Stimulated activated CD8-positive, alpha-beta memory T cell treated with anti-CD3 and anti-CD28 coated beads, Interleukin-7, amount 100 ng/mL, for 1 hour (primary cell): Measurements from ENCODE around the gene SLC25A33.
"Not testable (repeated sequence)": the region's sequence is repeated elsewhere in the genome, so short reads cannot be mapped to it uniquely, and the experiment has no call there.

Experiments
- DNase-seq, 2 donors: peaks; one replicate each; pipeline ENCODE4 v3.0.0-alpha.2; 2020; ENCODE audit warnings: low read depth in 2 of 2

SLC25A33 gene

DNA sequence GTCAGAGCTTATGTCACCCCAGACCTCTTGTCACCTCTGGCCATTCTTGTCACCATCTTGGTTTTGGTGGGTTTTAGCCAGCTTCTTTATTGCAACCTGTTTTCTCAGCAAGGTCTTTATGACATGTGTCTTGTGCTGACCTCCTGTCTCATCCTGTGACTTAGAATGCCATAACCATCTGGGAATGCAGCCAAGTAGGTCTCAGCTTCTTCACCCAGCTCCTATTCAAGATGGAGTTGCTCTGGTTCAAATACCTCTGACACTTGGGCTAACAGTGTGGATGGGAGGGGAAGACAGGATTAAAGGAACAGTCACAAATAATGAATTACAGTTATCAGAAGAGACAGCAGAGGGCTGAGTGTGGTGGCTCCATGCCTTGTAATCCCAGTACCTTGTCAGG is 81.8 kb downstream of the SLC25A33 start:
- no peak for DNase-seq

DNA sequence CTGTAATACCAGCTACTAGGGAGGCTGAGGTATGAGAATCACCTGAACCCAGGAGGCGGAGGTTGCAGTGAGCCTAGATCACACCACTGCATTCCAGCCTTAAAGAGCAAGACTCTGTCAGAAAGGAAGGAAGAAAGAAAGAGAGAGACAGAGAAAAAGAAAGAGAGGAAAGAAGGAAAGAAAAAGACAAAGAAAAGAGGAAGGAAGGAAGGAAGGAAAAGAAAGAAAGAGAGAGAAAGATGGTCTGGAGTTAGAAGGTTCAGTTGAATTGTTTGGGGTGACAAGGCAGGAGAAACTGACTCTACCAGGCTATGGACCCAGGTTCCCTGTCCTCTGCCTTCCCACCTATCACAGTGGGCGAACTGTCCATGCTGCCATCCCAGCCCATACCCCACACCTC is 84.8 kb downstream of the SLC25A33 start:
- DNase-seq = no peak

DNA sequence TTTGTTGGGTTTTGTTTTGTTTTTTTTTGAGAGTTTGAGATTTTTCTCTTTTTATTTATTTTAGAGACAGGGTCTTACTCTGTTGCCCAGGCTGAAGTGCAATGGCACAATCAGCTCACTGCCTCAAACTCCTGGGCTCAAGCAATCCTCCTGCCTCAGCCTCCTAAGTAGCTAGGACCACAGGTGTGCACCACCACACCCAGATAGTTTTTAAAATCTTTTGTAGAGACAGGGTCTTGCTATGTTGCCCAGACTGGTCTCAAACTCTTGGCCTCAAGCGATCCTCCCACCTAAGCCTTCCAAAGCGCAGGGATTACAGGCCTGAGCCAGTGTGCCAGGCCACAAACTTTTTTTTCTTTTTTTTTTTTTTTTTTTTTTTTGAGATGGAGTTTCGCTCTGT is 85.8 kb downstream of the SLC25A33 start:
- not testable (repeated sequence) for DNase-seq

DNA sequence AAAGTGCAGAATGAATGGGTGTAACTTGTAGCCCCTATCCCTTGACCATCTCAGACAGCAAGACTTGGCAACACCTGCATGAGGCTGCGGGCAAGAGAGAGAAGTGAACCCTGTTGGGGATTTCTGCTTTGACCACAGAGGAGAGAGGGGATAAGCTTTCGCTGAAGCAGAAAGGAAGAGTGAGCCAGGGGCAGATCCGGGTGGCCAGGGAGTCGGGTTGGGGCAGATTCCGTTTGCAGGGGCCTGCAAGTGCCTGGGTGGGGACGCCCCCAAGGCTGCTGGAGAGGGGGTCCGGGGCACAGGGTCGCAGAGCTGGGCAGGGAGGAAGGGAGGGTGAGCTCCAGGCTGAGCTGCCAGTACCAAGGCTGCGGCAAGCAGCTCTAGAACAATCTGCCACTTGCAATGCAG is 86.9 kb downstream of the SLC25A33 start:
- no peak for DNase-seq

DNA sequence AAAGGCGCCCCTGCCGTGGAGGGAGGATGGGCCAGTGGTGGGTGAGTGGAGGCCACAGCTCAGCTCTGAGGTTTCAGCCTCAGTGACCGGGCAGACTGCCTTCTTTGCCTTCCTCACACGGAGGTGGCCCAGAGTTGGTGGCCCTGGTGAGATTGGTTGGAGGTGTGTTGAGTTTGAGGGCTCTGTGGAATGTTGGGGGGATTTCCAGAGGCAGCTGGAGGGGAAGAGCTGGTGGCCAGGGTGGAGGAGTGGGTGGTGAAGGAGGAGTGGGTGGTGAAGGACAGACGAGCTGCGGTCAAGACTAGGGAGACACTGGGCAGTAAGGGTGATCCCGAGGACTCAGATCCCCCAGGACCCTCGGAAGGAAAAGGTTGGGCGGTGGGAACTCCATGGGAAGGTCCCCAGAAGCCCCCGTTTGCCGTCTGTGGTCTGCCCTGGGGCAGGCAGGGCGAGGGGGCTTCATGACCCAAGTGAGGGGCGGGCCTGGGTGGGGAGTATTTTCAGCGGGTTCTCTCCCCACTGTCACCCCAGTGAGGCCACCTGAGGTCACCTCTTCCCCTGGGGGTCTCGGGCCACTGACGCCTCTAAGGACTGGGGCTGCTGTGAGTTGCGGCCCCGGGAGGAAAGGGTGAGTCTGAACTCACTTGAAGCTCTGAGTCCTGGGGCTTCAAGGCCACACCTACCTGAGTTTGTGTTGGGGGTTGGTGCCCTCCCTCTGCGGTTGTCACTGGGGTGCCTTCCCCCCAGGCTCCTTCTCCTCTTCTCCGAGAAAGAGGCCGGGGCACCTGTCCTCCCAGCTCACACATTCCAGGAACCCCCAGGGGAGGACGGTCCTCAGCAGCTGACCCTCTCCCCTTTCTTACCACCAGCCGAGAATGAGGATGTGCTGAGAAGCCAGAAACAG is 89.5 kb downstream of the SLC25A33 start:
- DNase-seq = peak in 1 of 2 donors; percentile 51

DNA sequence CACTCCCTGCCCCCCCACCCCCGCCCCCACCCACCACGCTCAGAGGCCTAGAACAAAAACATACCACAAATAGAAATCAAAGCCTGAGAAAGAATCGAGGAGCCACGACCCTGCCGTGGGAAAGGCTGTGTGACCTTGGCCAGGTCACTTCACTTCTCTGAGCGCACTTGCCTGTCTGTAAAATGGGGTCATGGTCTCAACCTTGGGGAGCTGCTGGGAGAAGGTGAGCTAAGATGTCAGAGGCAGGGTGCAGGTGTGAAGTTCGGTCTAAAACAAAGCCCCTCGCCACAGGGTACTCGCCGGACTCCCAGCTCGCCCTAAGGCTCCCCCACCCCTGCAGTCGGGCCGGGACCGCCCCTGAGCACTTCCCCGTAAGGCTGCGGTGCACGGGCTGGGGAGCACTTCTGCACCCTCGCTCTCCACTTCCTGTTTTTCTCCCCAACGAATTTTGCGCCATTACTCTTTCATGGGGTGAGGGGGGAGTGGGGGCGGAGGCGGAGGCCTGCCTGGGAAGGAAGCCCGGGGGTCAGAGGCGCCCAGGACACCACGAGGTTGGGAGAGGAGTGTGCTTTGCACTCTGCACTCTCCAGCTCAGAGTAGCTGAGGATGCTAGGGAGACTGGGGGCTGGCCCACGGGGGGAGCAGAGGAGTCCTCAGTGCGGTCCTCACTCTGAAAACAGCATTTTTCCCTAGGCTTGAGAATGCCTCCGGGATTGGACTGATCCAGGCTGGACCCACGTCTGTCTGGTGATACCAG is 90.4 kb downstream of the SLC25A33 start:
- peak in 1 of 2 donors; percentile 49 for DNase-seq

DNA sequence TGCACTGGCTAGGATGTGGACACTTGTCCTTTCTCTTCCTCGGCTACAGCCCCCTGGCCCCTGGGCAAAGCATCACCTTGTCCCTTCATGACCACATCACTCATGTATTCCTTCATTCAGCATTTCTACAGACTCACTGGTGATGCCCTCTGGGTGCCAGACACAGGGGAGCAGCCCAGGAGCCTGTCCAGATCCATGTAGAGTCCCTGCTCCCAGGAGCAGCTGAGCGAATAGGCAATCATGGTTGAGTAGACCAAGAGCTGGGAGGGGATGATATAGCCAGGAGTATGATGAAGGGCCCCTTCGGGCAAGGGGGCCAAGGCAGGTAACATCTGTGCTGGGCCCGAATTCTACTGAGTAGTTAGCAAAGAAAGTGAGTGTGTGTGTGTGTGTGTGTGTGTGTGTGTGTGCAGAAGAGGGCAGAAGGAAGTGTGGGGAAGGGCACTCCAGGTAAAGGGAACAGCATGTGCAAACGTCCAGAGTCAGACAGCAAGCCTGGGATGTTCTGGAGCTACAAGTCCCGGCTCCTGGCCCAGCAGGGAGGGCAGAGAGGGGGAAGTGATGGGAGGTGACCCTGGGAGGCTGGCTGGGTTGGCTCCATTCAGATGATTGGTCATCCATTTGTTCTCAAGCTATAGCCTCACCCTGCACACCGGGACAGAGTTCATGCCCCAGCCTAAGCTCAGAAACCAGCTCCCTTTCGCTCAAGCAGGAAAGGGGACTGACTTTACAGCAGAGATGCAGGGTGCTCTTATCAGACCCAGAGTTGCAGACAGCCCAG is 91.3 kb downstream of the SLC25A33 start:
- DNase-seq = no peak

DNA sequence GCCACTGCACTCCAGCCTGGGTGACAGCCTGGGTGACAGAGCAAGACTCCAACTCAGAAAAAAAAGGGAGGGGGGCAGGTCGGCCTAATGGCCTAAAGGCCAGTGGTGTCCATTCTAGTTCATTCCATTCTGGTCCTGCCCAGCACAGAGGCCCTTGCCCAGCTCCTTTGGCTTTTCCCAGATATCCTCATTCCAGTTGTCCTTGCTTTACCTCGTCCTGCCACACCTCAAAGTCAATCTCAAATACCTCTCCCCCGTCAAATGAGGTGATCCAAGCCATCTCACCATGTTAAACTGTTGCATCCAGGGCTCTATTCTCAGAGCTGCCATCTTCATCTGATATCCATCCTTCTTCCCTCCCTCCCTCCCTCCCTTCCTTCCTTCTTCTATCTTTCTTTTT is 92.3 kb downstream of the SLC25A33 start:
- DNase-seq = no peak

DNA sequence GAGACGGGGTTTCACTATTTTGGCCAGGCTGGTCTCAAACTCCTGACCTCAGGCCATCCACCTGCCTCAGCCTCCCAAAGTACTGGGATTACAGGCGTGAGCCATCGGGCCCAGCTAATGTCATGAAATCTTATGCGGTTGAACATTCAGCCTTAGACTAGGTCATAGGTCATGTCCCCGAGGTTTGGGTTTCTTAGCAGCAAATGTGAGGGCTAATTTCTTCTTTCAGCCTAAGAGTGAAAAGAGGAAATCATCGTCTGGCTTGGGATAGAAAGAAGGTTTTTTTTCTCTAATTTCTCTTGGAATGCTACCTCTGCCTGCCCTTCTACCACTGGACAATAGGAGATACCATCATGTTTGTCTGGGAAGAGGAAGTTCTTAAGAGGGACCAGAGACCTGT is 94.2 kb downstream of the SLC25A33 start:
- no peak for DNase-seq

DNA sequence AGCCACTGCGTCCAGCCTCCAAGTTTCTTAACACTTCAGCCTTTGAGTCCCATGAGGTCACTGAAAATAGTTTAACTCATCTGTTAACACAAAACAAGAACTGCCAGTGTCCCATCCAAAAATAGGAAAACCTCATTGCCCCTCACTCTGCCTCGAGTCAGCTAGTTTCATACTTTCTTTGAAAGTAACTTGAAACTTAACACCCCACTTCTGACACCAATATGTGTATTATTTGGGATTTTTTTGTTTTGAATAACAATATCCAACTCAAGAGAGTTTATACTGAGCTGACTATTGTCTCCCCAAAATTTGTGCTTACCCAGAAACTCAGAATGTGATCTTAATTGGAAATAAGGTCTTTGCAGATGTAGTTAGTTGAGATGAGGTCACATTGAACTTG is 95.3 kb downstream of the SLC25A33 start:
- DNase-seq = no peak
